ENCODE measurements around the gene ADGB. TPM values are rescaled to one million over a fixed set of nuclear protein-coding genes. Genes with fewer than 3 reads are reported as not detected.

The ADGB gene
- total and polyA plus RNA-seq, 9 of the 15 experiments (the other 6 are each of a cell fraction or from before 2014, with no cell fraction given) = not detected

GRCh38 chr6:146635165-146635564 lies 36.4 kb downstream of the ADGB start:
- H3K9ac ChIP-seq (ENCODE audit: insufficient read depth in 1 of 2, low read depth in 2 of 2, low read length in 2 of 2) = no peak overlapping the region
- intact Hi-C loops (cut with micrococcal nuclease) = no loop called here
- H3K9me1 ChIP-seq (ENCODE audit: control insufficient read depth, insufficient read depth, low read length) = no peaks in the 10 kb centered on the region
- ChIA-PET CTCF (ENCODE audit: low intra/inter-chr PET ratio) (no interaction called here), POLR2A (no interaction called here)
- no peak overlapping the region for H3K4me2 ChIP-seq (ENCODE audit: insufficient read depth, low read length)
- H2AFZ ChIP-seq (ENCODE audit: low read depth, low read length) = no peak overlapping the region
- H3K27me3 ChIP-seq (ENCODE audit: control insufficient read depth in 2 of 2, insufficient read depth in 2 of 2, low read length in 2 of 2) = no peaks in the 10 kb centered on the region
- no peak overlapping the region for H3K4me3 ChIP-seq
- in situ Hi-C loops (cut with MboI) = no loop called here
- no peaks in the 10 kb centered on the region for H3K4me1 ChIP-seq (replicated peaks in 1 of 2; ENCODE audit: control insufficient read depth in 2 of 2, insufficient read depth in 2 of 2, low read length in 2 of 2)
- H3K27ac ChIP-seq (ENCODE audit: extremely low read depth, low read depth, low read length) = no peak overlapping the region
- ATAC-seq (no peak), FAIRE-seq (no peak), DNase-seq (ENCODE audit: extremely low read depth in 1 of 4, low spot score in 3 of 4) (no peak)
- no peaks in the 10 kb centered on the region for H3K36me3 ChIP-seq (ENCODE audit: control insufficient read depth, insufficient read depth, low read length)
- H3K9me3 ChIP-seq (replicated peaks; ENCODE audit: control insufficient read depth, insufficient read depth, low read depth, low read length) = no peaks in the 10 kb centered on the region
- H4K20me1 ChIP-seq (replicated peaks; ENCODE audit: control insufficient read depth, insufficient read depth, low read length) = no peaks in the 10 kb centered on the region
- TF ChIP-seq ZNF384 (IDR thresholded peaks at IDR 0.05; ENCODE audit: low read depth, low read length) (no peak), CBFB (CRISPR knock-in tag; IDR thresholded peaks at IDR 0.05) (no peak), ATF4 (CRISPR knock-in tag; IDR thresholded peaks at IDR 0.05) (no peak), ETV5 (CRISPR knock-in tag; IDR thresholded peaks at IDR 0.05; ENCODE audit: low read depth) (no peak), TAF1 (IDR thresholded peaks at IDR 0.05; ENCODE audit: control insufficient read depth, extremely low read depth, insufficient read depth, low read length, severe bottlenecking) (no peak), ETV6 (IDR thresholded peaks at IDR 0.05; ENCODE audit: borderline replicate concordance in 1 of 2, low read depth in 2 of 2, low read length in 1 of 2) (no peak), ETV6 (CRISPR knock-in tag; IDR thresholded peaks at IDR 0.05; ENCODE audit: borderline replicate concordance) (no peak), MTA2 (IDR thresholded peaks at IDR 0.05; ENCODE audit: low read depth) (no peak), SRSF1 (IDR thresholded peaks at IDR 0.05; ENCODE audit: low read depth, low read length) (no peak), ZNF316 (IDR thresholded peaks at IDR 0.05) (no peak), MYNN (IDR thresholded peaks at IDR 0.05) (no peak), MYNN (CRISPR knock-in tag; IDR thresholded peaks at IDR 0.05) (no peak), U2AF2 (optimal IDR thresholded peaks at IDR 0.05; ENCODE audit: low read depth, low read length) (no peak), POU5F1 (IDR thresholded peaks at IDR 0.05; ENCODE audit: borderline replicate concordance, low read depth, low read length, partially characterized antibody) (no peak), ZNF146 (CRISPR knock-in tag; IDR thresholded peaks at IDR 0.05; ENCODE audit: unreplicated experiment) (no peak), ZNF507 (tag; conservative IDR thresholded peaks at IDR 0.05) (no peak), ARID2 (IDR thresholded peaks at IDR 0.05) (no peak), ZBTB8A (IDR thresholded peaks at IDR 0.05; ENCODE audit: partially characterized antibody) (no peak)
- TF ChIP-seq, protein P1, sequence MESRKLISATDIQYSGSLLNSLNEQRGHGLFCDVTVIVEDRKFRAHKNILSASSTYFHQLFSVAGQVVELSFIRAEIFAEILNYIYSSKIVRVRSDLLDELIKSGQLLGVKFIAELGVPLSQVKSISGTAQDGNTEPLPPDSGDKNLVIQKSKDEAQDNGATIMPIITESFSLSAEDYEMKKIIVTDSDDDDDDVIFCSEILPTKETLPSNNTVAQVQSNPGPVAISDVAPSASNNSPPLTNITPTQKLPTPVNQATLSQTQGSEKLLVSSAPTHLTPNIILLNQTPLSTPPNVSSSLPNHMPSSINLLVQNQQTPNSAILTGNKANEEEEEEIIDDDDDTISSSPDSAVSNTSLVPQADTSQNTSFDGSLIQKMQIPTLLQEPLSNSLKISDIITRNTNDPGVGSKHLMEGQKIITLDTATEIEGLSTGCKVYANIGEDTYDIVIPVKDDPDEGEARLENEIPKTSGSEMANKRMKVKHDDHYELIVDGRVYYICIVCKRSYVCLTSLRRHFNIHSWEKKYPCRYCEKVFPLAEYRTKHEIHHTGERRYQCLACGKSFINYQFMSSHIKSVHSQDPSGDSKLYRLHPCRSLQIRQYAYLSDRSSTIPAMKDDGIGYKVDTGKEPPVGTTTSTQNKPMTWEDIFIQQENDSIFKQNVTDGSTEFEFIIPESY (CRISPR knock-in tag; IDR thresholded peaks at IDR 0.05) = no peak
- TF ChIP-seq, protein P2, sequence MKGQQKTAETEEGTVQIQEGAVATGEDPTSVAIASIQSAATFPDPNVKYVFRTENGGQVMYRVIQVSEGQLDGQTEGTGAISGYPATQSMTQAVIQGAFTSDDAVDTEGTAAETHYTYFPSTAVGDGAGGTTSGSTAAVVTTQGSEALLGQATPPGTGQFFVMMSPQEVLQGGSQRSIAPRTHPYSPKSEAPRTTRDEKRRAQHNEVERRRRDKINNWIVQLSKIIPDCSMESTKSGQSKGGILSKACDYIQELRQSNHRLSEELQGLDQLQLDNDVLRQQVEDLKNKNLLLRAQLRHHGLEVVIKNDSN (CRISPR knock-in tag; IDR thresholded peaks at IDR 0.05) = no peak
- BruUV-seq (replicated peaks) = no TSS peak
- no peaks in the 10 kb centered on the region for H3K79me2 ChIP-seq (ENCODE audit: control insufficient read depth, insufficient read depth, low read length)
